GM12891 (cell line): ENCODE measurements around the gene GJC2.

Source experiments
- PAX5 ChIP-seq: IDR thresholded peaks from 2 replicates; pipeline ENCODE4 v1.6.1; 2011; ENCODE audit warnings: low read length, moderate library complexity, mild to moderate bottlenecking; ENCODE audit not compliant: insufficient read depth, severe bottlenecking
- POLR2A ChIP-seq: IDR thresholded peaks from 2 replicates; pipeline ENCODE4 v1.6.1; 2011; ENCODE audit warnings: low read depth, low read length, control low read depth
- POLR2AphosphoS5 ChIP-seq: IDR thresholded peaks from 2 replicates; pipeline ENCODE4 v1.6.1; 2011; ENCODE audit warnings: low read depth, low read length, control low read depth
- SPI1 ChIP-seq: IDR thresholded peaks from 2 replicates; pipeline ENCODE4 v1.6.1; 2011; ENCODE audit warnings: low read depth, low read length, control low read depth
- TAF1 ChIP-seq: IDR thresholded peaks from 2 replicates; pipeline ENCODE4 v1.6.1; 2011; ENCODE audit warnings: low read depth, low read length, control low read depth

DNA sequence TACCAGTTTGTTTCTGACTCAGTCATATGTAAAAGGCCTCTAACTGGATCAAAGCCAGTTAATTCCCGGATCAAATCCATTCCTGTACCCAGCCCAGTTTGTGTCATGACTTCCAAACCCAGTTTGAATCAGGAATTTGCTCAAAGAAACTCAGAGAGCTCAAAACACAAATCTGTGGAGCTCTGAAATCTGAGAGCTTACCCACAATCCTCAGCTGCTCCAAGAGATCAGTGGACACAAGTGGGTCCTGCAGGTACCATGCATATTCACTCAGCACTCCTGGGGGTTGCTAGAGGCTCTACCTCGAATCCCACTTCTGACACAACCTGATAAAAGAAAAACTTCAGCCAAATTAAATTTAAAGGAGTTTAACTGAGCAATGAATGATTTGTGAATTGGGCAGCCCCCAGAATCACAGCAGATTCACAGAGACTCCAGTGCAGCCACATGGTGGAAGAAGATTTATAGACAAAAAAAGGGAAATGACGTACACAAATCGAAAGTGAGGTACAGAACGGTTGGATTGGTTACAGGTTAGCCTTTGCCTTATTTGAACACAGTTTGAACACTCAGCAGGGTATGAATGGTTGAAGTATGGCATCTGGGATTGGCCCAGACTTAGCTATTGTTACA is 28.8 kb upstream of the GJC2 start:
- TF ChIP-seq POLR2A (no peak), POLR2AphosphoS5 (no peak), TAF1 (no peak), PAX5 (no peak), SPI1 (peak; percentile 60)
